Skin of body (tissue), 2 donors: ENCODE data around the gene RPN2. TPM values are rescaled to one million over a fixed set of nuclear protein-coding genes. Genes with fewer than 3 reads are reported as not detected.

Experiments used
- DNase-seq: peaks from one replicate; lab custom pipeline; 2025; lab: John Stamatoyannopoulos, UW
- total RNA-seq: library from RNA; depleted of rRNA; stranded (reverse); fragments of >200 nt; gene quantifications from one replicate; pipeline ENCODE4 v1.2.3, GENCODE V29; 2014

Gene RPN2
- total RNA-seq, 1 donor from 2014 or later: 82.3 TPM

GRCh38 chr20:37242503-37242902 is 63.4 kb downstream of the RPN2 start:
- no peak for DNase-seq

- no peak for DNase-seq
Measured at GRCh38 chr20:37243076-37243936, 64.2 kb downstream of the RPN2 start.

- no peak for DNase-seq
Measured at GRCh38 chr20:37243937-37244571, 64.9 kb downstream of the RPN2 start.

GRCh38 chr20:37244572-37244957 is 65.4 kb downstream of the RPN2 start:
- DNase-seq: no peak

- DNase-seq: no peak
Measured at GRCh38 chr20:37245216-37246150, 66.4 kb downstream of the RPN2 start.

- no peak for DNase-seq
Measured at GRCh38 chr20:37246736-37247135, 67.6 kb downstream of the RPN2 start.

GRCh38 chr20:37247547-37247946 is 68.4 kb downstream of the RPN2 start:
- no peak for DNase-seq

- no peak for DNase-seq
Measured at GRCh38 chr20:37249304-37249703, 70.2 kb downstream of the RPN2 start.

GRCh38 chr20:37251825-37252477 is 72.8 kb downstream of the RPN2 start:
- DNase-seq: no peak

- no peak for DNase-seq
Measured at GRCh38 chr20:37253087-37253486, 74.0 kb downstream of the RPN2 start.

- no peak for DNase-seq
Measured at GRCh38 chr20:37254114-37254878, 75.2 kb downstream of the RPN2 start.

GRCh38 chr20:37256286-37256685 is 77.2 kb downstream of the RPN2 start:
- no peak for DNase-seq

GRCh38 chr20:37257530-37257929 is 78.4 kb downstream of the RPN2 start:
- DNase-seq: no peak

- DNase-seq: no peak
Measured at GRCh38 chr20:37257988-37258387, 78.9 kb downstream of the RPN2 start.

- DNase-seq: no peak
Measured at GRCh38 chr20:37259031-37259430, 79.9 kb downstream of the RPN2 start.

GRCh38 chr20:37259865-37260264 is 80.7 kb downstream of the RPN2 start:
- DNase-seq: no peak

- DNase-seq: no peak
Measured at GRCh38 chr20:37260923-37261322, 81.8 kb downstream of the RPN2 start.

GRCh38 chr20:37261714-37262113 is 82.6 kb downstream of the RPN2 start, which contains the start of gene GHRH:
Gene GHRH, minus strand, starts transcription at chr20:37261814. Its CDS starts 4,925 bp downstream, at chr20:37256889.
- DNase-seq: no peak

- DNase-seq: no peak
Measured at GRCh38 chr20:37262505-37262904, 83.4 kb downstream of the RPN2 start.

GRCh38 chr20:37263686-37264085 is 84.6 kb downstream of the RPN2 start:
- DNase-seq: no peak
